NCI-H446 (cell line): ENCODE data around the gene CABLES2.
"Not testable (repeated sequence)": the region's sequence is repeated elsewhere in the genome, so short reads cannot be mapped to it uniquely, and the experiment has no call there.

Experiments
- DNase-seq, 2 experiments: peaks; one replicate each; lab custom pipeline; 2025; lab: John Stamatoyannopoulos, UW

Gene CABLES2

GRCh38 chr20:62433658-62434497 lies 26.8 kb upstream of the CABLES2 start:
- DNase-seq = no peak

GRCh38 chr20:62430866-62431447 lies 23.9 kb upstream of the CABLES2 start:
- no peak for DNase-seq

GRCh38 chr20:62430311-62430853 lies 23.3 kb upstream of the CABLES2 start:
- DNase-seq = no peak

- DNase-seq = no peak
Measured at GRCh38 chr20:62429455-62430310, 22.6 kb upstream of the CABLES2 start.

- DNase-seq = no peak
Measured at GRCh38 chr20:62428396-62429295, 21.6 kb upstream of the CABLES2 start.

GRCh38 chr20:62428002-62428372 lies 20.9 kb upstream of the CABLES2 start:
- no peak for DNase-seq

- no peak for DNase-seq
Measured at GRCh38 chr20:62427172-62428001, 20.3 kb upstream of the CABLES2 start, which contains the start of gene RBBP8NL. Gene RBBP8NL (minus strand): TSS chr20:62427539. CDS start chr20:62419647, 7,892 bp downstream.

- DNase-seq = no peak
Measured at GRCh38 chr20:62426699-62427131, 19.6 kb upstream of the CABLES2 start.

- DNase-seq = not testable (repeated sequence)
Measured at GRCh38 chr20:62426059-62426348, 18.9 kb upstream of the CABLES2 start.

GRCh38 chr20:62425281-62426058 lies 18.4 kb upstream of the CABLES2 start:
- no peak for DNase-seq

- DNase-seq = no peak
Measured at GRCh38 chr20:62424249-62425107, 17.4 kb upstream of the CABLES2 start.

- no peak for DNase-seq
Measured at GRCh38 chr20:62423326-62423706, 16.2 kb upstream of the CABLES2 start.

GRCh38 chr20:62422636-62423325 lies 15.7 kb upstream of the CABLES2 start:
- no peak for DNase-seq

- DNase-seq = no peak
Measured at GRCh38 chr20:62421716-62421990, 14.6 kb upstream of the CABLES2 start.

GRCh38 chr20:62420846-62421715 lies 14.0 kb upstream of the CABLES2 start:
- no peak for DNase-seq

GRCh38 chr20:62419759-62420158 lies 12.7 kb upstream of the CABLES2 start:
- DNase-seq = no peak

GRCh38 chr20:62418709-62419487 lies 11.8 kb upstream of the CABLES2 start:
- no peak for DNase-seq
